GM13976 (cell line): ENCODE data around the gene LSS.

Experiments
- DNase-seq: peaks from one replicate; pipeline ENCODE4 v3.0.0; 2012; ENCODE audit warnings: low spot score
- in situ Hi-C: fragments of 300-500 bp; cut with MboI; formaldehyde crosslinking; loops from one replicate; pipeline ENCODE4 v1.12.0; 2022; ENCODE audit warnings: low sequenced_read_pairs, mixed read lengths, inconsistent platforms; ENCODE audit not compliant: unreplicated experiment
- TF ChIP-seq, protein P1 (sequence below): IDR thresholded peaks from 2 replicates; pipeline ENCODE4 v1.5.1; 2012; ENCODE audit warnings: borderline replicate concordance, mild to moderate bottlenecking; ENCODE audit not compliant: insufficient read depth; ENCODE audit errors: extremely low read depth, missing control alignments, control extremely low read depth

The LSS gene

DNA sequence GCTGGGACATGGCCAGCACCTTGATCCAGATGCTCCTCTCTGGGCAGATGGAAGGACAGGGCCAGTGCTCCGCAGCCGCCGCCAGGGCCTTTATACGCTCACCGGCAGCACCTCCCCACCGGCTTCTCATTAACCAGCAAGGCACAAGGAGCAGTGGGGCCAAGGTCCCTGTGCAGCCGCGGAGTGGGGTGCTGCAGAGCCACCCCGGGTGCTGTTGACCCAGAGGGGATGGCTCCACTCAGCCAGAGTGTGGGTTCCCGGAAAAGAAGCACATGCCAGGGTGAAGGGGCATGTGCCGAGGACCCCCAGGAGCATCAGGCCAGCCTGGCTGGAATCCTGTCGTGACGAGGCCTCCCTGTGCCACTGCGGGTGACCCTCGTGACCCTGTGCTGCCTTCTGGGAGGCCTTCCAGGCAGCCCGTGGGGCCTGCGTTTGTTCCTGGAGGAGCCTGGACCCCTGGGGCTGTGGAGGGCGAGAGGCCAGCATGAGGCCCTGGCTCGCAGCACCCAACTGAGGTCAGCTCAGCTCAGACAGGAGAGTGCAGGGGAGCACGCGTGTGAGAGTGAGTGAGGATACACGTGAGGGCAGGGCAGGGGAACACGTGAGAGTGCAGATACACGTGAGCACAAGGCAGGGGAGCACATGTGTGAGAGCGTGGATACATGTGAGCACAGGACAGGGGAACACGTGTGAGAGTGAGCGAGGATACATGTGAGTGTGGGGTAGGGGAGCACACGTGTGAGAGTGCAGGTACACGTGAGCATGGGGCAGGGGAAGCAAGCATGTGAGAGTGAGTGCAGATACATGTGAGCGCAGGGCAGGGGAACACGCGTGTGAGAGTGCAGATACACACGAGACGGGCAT is 72.8 kb downstream of the LSS start, which contains the start of gene FTCD:
FTCD (minus strand) TSS at position 66 of the 864 bp plus-strand sequence; CDS start at position 10, 56 bp downstream.
- TF ChIP-seq, protein P1, sequence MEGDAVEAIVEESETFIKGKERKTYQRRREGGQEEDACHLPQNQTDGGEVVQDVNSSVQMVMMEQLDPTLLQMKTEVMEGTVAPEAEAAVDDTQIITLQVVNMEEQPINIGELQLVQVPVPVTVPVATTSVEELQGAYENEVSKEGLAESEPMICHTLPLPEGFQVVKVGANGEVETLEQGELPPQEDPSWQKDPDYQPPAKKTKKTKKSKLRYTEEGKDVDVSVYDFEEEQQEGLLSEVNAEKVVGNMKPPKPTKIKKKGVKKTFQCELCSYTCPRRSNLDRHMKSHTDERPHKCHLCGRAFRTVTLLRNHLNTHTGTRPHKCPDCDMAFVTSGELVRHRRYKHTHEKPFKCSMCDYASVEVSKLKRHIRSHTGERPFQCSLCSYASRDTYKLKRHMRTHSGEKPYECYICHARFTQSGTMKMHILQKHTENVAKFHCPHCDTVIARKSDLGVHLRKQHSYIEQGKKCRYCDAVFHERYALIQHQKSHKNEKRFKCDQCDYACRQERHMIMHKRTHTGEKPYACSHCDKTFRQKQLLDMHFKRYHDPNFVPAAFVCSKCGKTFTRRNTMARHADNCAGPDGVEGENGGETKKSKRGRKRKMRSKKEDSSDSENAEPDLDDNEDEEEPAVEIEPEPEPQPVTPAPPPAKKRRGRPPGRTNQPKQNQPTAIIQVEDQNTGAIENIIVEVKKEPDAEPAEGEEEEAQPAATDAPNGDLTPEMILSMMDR = no peak
- in situ Hi-C loops = no loop called here
- DNase-seq = no peak

GRCh38 chr21:46154955-46155513 is 73.5 kb downstream of the LSS start:
- in situ Hi-C loops = no loop called here
- TF ChIP-seq, protein P1 = no peak
- DNase-seq = no peak

- DNase-seq = no peak
- TF ChIP-seq, protein P1 = no peak
- in situ Hi-C loops = no loop called here
Observed at GRCh38 chr21:46154155-46154954, 74.2 kb downstream of the LSS start.

- TF ChIP-seq, protein P1 = peak; percentile 78
- in situ Hi-C loops = no loop called here
- DNase-seq = peak; percentile 85
Observed at GRCh38 chr21:46153247-46154154, 75.1 kb downstream of the LSS start.

DNA sequence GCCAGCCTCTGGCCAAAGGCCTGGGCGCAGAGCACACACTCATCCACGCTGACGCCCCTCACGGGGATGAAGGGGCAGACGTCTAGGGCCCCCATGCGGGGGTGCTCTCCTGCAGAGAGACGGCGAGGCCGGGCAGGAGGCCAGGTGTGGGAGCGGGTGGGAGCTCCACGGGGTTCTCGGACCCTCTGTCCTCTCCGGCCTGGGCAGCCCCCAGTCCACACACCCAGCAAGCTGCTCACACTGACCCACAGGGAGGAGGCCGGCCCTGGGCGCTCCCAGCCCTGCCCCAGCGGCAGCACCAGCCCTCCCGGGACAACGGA is 75.7 kb downstream of the LSS start:
- no peak for DNase-seq
- TF ChIP-seq, protein P1 = no peak
- in situ Hi-C loops = no loop called here
